Measurements from ENCODE around the gene NCKAP5.

DNA sequence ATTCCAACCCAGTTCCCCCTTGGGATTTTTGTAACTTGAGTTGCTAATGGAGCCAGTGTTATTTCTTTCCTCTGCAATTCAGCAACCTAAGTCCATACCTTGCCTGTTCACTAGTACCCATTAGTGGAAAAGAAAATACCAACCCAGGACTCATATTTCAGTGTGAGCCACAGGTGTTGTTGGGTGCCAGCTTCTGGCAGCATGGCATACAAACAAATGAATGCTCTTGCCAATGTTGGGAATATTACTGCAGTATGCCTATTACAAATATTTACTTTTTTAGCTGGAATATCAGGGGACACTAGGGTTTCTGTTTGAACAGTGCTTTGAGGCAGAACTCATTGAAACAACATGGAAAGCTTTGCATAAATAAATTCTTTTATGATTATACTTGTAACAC, 130.2 kb downstream of the NCKAP5 start:
- no peak for TF ChIP-seq EP300 (IDR thresholded peaks at IDR 0.05)
- TF ChIP-seq POLR2A (IDR thresholded peaks at IDR 0.05), result no peak

Data from upper lobe of left lung (tissue), 4 donors.